NT2/D1 (cell line): ENCODE data around the gene RBSN.
A peak's percentile ranks its signal among the peaks of the same experiment; 100 is the strongest.
"Not testable (repeated sequence)": the region's sequence is repeated elsewhere in the genome, so short reads cannot be mapped to it uniquely, and the experiment has no call there.

Experiments
- DNase-seq: peaks from one replicate; pipeline ENCODE4 v3.0.0-alpha.2; 2011; ENCODE audit warnings: low read depth, low spot score
- H3K27me3 ChIP-seq: 2 replicates; pipeline ENCODE4 v1.6.0; 2011; ENCODE audit warnings: mild to moderate bottlenecking; ENCODE audit not compliant: insufficient read length, insufficient read depth
- H3K36me3 ChIP-seq: 2 replicates; pipeline ENCODE4 v1.6.1; 2011; ENCODE audit warnings: mild to moderate bottlenecking, low read length, mixed read lengths; ENCODE audit not compliant: insufficient read depth, insufficient read length
- H3K4me1 ChIP-seq: 2 replicates; pipeline ENCODE4 v1.5.1; 2011; ENCODE audit not compliant: insufficient read depth, insufficient read length
- H3K4me3 ChIP-seq: 2 replicates; pipeline ENCODE4 v1.5.1; 2011; ENCODE audit warnings: low read depth; ENCODE audit not compliant: insufficient read length
- H3K9ac ChIP-seq: 2 replicates; pipeline ENCODE4 v1.6.0; 2011; ENCODE audit warnings: low read depth; ENCODE audit not compliant: insufficient read length
- H3K9me3 ChIP-seq: 2 replicates; pipeline ENCODE4 v1.5.1; 2011; ENCODE audit warnings: mild to moderate bottlenecking, low read length; ENCODE audit not compliant: insufficient read depth
- SUZ12 ChIP-seq: IDR thresholded peaks from 2 replicates; pipeline ENCODE4 v1.6.1; 2011; ENCODE audit not compliant: insufficient read length, insufficient read depth; ENCODE audit errors: extremely low read depth
- YY1 ChIP-seq: IDR thresholded peaks from 2 replicates; pipeline ENCODE4 v1.6.1; 2011; ENCODE audit not compliant: insufficient read length, insufficient read depth
- ZNF274 ChIP-seq: IDR thresholded peaks from 2 replicates; pipeline ENCODE4 v1.6.1; 2011; ENCODE audit warnings: mild to moderate bottlenecking, low read depth, low read length

Gene RBSN

GRCh38 chr3:15098503-15099363 lies at the start of gene RBSN:
TSS of gene RBSN (minus strand) at chr3:15099148. CDS start at chr3:15096120, 3,028 bp downstream.
- DNase-seq = peak; percentile 91
- Histone ChIP-seq H3K27me3 (no peaks in the 10 kb centered on the region), H3K36me3 (peaks cover 32% of the 10 kb centered on the region), H3K9ac (peak within 1 kb of the TSS; percentile 96), H3K9me3 (no peaks in the 10 kb centered on the region), H3K4me3 (peak within 1 kb of the TSS; percentile 96), H3K4me1 (peaks cover 3% of the 10 kb centered on the region)
- TF ChIP-seq YY1 = peak; percentile 72
- no peak for TF ChIP-seq ZNF274

- H3K4me1 ChIP-seq = no peaks in the 10 kb centered on the region
- H3K27me3 ChIP-seq = no peaks in the 10 kb centered on the region
- H3K4me3 ChIP-seq = no peak overlapping the region
- H3K9ac ChIP-seq = no peak overlapping the region
- H3K36me3 ChIP-seq = no peaks in the 10 kb centered on the region
- peak; percentile 43 for DNase-seq
- no peaks in the 10 kb centered on the region for H3K9me3 ChIP-seq
- TF ChIP-seq YY1 (no peak), SUZ12 (no peak), ZNF274 (no peak)
Observed at GRCh38 chr3:15148614-15149013, 49.7 kb upstream of the RBSN start.

GRCh38 chr3:15136885-15137284 lies 37.9 kb upstream of the RBSN start:
- not testable (repeated sequence) for H3K27me3 ChIP-seq, H3K4me1 ChIP-seq

GRCh38 chr3:15134968-15135367 lies 36.0 kb upstream of the RBSN start:
- DNase-seq, H3K4me1 ChIP-seq, H3K9me3 ChIP-seq, H3K9ac ChIP-seq, H3K27me3 ChIP-seq, H3K4me3 ChIP-seq, H3K36me3 ChIP-seq: not testable (repeated sequence)

More at GRCh38 chr3:15136885-15137284, 37.9 kb upstream of the RBSN start:
- H3K9me3 ChIP-seq, H3K4me3 ChIP-seq, H3K9ac ChIP-seq, DNase-seq, H3K36me3 ChIP-seq: not testable (repeated sequence)

- not testable (repeated sequence) for H3K9me3 ChIP-seq, H3K9ac ChIP-seq, DNase-seq, H3K4me3 ChIP-seq, H3K4me1 ChIP-seq, H3K27me3 ChIP-seq, H3K36me3 ChIP-seq
Observed at GRCh38 chr3:15128403-15128802, 29.5 kb upstream of the RBSN start.

- DNase-seq, H3K9me3 ChIP-seq: not testable (repeated sequence)
Observed at GRCh38 chr3:15126975-15127374, 28.0 kb upstream of the RBSN start.

GRCh38 chr3:15122398-15122797 lies 23.4 kb upstream of the RBSN start:
- Histone ChIP-seq H3K9me3 (no peaks in the 10 kb centered on the region), H3K27me3 (peaks cover 22% of the 10 kb centered on the region), H3K36me3 (no peaks in the 10 kb centered on the region), H3K9ac (no peak overlapping the region), H3K4me1 (no peaks in the 10 kb centered on the region), H3K4me3 (no peak overlapping the region)
- TF ChIP-seq YY1 (no peak), ZNF274 (no peak), SUZ12 (no peak)
- no peak for DNase-seq

More at GRCh38 chr3:15126975-15127374, 28.0 kb upstream of the RBSN start:
- H3K27me3 ChIP-seq, H3K9ac ChIP-seq, H3K36me3 ChIP-seq, H3K4me1 ChIP-seq, H3K4me3 ChIP-seq: not testable (repeated sequence)

- TF ChIP-seq SUZ12 = no peak
- TF ChIP-seq YY1 = no peak
- TF ChIP-seq ZNF274 = no peak
- no peak for DNase-seq
- Histone ChIP-seq H3K4me1 (no peaks in the 10 kb centered on the region), H3K9me3 (no peaks in the 10 kb centered on the region), H3K36me3 (no peaks in the 10 kb centered on the region), H3K4me3 (no peak overlapping the region), H3K27me3 (peaks cover 26% of the 10 kb centered on the region), H3K9ac (no peak overlapping the region)
Observed at GRCh38 chr3:15121936-15122335, 23.0 kb upstream of the RBSN start.
